SK-N-SH treated with all-trans-retinoic acid at 6 μM for 48 hours (cell line): ENCODE data around the gene ARSK.
A peak's percentile ranks its signal among the peaks of the same experiment; 100 is the strongest.
"Not testable (repeated sequence)": the region's sequence is repeated elsewhere in the genome, so short reads cannot be mapped to it uniquely, and the experiment has no call there.

ENCODE experiments used
- ATAC-seq: fragments of 200-7000 bp; cut with Tn5 transposase; 3 replicates; pipeline ENCODE4 v1.9.1; 2020; ENCODE audit warnings: mild to moderate bottlenecking, moderate library complexity
- ARNTL ChIP-seq: fragments of 450-650 bp; formaldehyde crosslinking; IDR thresholded peaks from 2 replicates; pipeline ENCODE4 v1.5.0; 2020; ENCODE audit warnings: low read depth, mild to moderate bottlenecking, moderate library complexity, borderline replicate concordance
- BACH2 ChIP-seq: fragments of 250-450 bp; sonication (Bioruptor Pico); IDR thresholded peaks from 2 replicates; pipeline ENCODE4 v1.9.0; 2021; ENCODE audit warnings: mild to moderate bottlenecking, borderline replicate concordance
- CSDC2 ChIP-seq: fragments of 250-450 bp; sonication (Bioruptor Pico); IDR thresholded peaks from 2 replicates; pipeline ENCODE4 v1.5.0; 2020; ENCODE audit warnings: mild to moderate bottlenecking, moderate library complexity
- ESRRG ChIP-seq: fragments of 250-450 bp; sonication (Bioruptor Pico); IDR thresholded peaks from 2 replicates; pipeline ENCODE4 v1.6.1; 2021; ENCODE audit warnings: mild to moderate bottlenecking
- GLIS3 ChIP-seq: fragments of 250-450 bp; sonication (Bioruptor Pico); IDR thresholded peaks from 2 replicates; pipeline ENCODE4 v1.5.0; 2020; ENCODE audit warnings: mild to moderate bottlenecking, moderate library complexity
- ISL1 ChIP-seq: fragments of 250-450 bp; sonication (Bioruptor Pico); IDR thresholded peaks from 2 replicates; pipeline ENCODE4 v2.1.2; 2022; ENCODE audit warnings: mild to moderate bottlenecking, moderate library complexity
- OSR1 ChIP-seq: fragments of 250-450 bp; sonication (Bioruptor Pico); IDR thresholded peaks from 2 replicates; pipeline ENCODE4 v1.8.0; 2022; ENCODE audit warnings: moderate library complexity, mild to moderate bottlenecking, inconsistent platforms
- PATZ1 ChIP-seq: fragments of 250-450 bp; sonication (Bioruptor Pico); IDR thresholded peaks from 2 replicates; pipeline ENCODE4 v1.8.0; 2020; ENCODE audit warnings: mild to moderate bottlenecking, moderate library complexity, borderline replicate concordance
- POU6F1 ChIP-seq: fragments of 250-450 bp; sonication (Bioruptor Pico); IDR thresholded peaks from 2 replicates; pipeline ENCODE4 v1.8.0; 2021; ENCODE audit warnings: low read depth, mild to moderate bottlenecking, moderate library complexity, borderline replicate concordance
- PPARA ChIP-seq: fragments of 250-450 bp; sonication (Bioruptor Pico); IDR thresholded peaks from 2 replicates; pipeline ENCODE4 v1.5.0; 2020; ENCODE audit warnings: mild to moderate bottlenecking, borderline replicate concordance
- SNAI2 ChIP-seq: fragments of 250-450 bp; sonication (Bioruptor Pico); IDR thresholded peaks from 2 replicates; pipeline ENCODE4 v1.5.0; 2020; ENCODE audit warnings: mild to moderate bottlenecking, moderate library complexity
- TCF4 ChIP-seq: fragments of 250-450 bp; sonication (Bioruptor Pico); IDR thresholded peaks from 2 replicates; pipeline ENCODE4 v1.8.0; 2021; ENCODE audit warnings: mild to moderate bottlenecking, moderate library complexity, borderline replicate concordance
- TOX ChIP-seq: fragments of 250-450 bp; sonication (Bioruptor Pico); IDR thresholded peaks from 2 replicates; pipeline ENCODE4 v1.8.0; 2021; ENCODE audit warnings: mild to moderate bottlenecking, moderate library complexity, borderline replicate concordance
- ZC3H10 ChIP-seq: fragments of 250-450 bp; sonication (Bioruptor Pico); IDR thresholded peaks from 2 replicates; pipeline ENCODE4 v1.5.1; 2021; ENCODE audit warnings: mild to moderate bottlenecking, moderate library complexity
- ZFP3 ChIP-seq: fragments of 250-450 bp; sonication (Bioruptor Pico); IDR thresholded peaks from 2 replicates; pipeline ENCODE4 v1.5.0; 2020; ENCODE audit warnings: mild to moderate bottlenecking, moderate library complexity
- ZFP30 ChIP-seq: fragments of 450-650 bp; formaldehyde crosslinking; IDR thresholded peaks from 2 replicates; pipeline ENCODE4 v1.5.0; 2022; ENCODE audit warnings: mild to moderate bottlenecking, moderate library complexity
- ZNF565 ChIP-seq: fragments of 450-650 bp; formaldehyde crosslinking; conservative IDR thresholded peaks from 2 replicates; pipeline ENCODE4 v1.5.0; 2020; ENCODE audit warnings: low read depth, mild to moderate bottlenecking, moderate library complexity
- ZNF70 ChIP-seq: fragments of 450-650 bp; formaldehyde crosslinking; IDR thresholded peaks from 2 replicates; pipeline ENCODE4 v1.5.0; 2020; ENCODE audit warnings: mild to moderate bottlenecking, moderate library complexity
- ZNF8 ChIP-seq: fragments of 450-650 bp; formaldehyde crosslinking; IDR thresholded peaks from 2 replicates; pipeline ENCODE4 v1.5.0; 2020; ENCODE audit warnings: mild to moderate bottlenecking, moderate library complexity
- TF ChIP-seq, protein P1 (sequence below): fragments of 250-450 bp; sonication (Bioruptor Pico); IDR thresholded peaks from 2 replicates; pipeline ENCODE4 v1.5.1; 2021; ENCODE audit warnings: mild to moderate bottlenecking, moderate library complexity
- TF ChIP-seq, protein P2 (sequence below): fragments of 250-450 bp; sonication (Bioruptor Pico); IDR thresholded peaks from 2 replicates; pipeline ENCODE4 v1.5.1; 2020; ENCODE audit warnings: low read depth, mild to moderate bottlenecking, moderate library complexity

The ARSK gene

DNA sequence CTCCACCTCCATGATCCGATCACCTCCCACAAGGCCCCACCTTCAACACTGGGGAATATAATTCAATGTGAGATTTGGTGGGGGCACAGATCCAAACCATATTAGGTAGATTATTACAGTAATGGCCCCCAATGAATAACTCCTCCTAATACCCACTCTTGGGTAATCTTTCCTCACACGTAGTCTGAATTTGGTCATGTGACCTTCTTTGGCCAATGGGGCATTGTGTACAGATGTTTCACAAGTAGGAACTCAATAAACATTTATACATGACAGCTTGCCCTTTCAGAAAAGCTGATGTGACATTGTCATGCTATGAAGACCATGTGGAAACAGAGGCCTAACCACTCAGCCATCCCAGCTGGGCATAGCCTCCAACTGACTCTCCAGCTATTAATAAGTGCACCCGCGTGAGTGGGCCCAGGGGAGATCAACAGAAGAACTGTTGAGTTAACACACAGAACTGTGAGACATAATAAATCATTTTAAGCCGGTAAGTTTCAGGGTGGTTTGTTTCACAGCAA is 75.6 kb downstream of the ARSK start:
- no peak for ATAC-seq

DNA sequence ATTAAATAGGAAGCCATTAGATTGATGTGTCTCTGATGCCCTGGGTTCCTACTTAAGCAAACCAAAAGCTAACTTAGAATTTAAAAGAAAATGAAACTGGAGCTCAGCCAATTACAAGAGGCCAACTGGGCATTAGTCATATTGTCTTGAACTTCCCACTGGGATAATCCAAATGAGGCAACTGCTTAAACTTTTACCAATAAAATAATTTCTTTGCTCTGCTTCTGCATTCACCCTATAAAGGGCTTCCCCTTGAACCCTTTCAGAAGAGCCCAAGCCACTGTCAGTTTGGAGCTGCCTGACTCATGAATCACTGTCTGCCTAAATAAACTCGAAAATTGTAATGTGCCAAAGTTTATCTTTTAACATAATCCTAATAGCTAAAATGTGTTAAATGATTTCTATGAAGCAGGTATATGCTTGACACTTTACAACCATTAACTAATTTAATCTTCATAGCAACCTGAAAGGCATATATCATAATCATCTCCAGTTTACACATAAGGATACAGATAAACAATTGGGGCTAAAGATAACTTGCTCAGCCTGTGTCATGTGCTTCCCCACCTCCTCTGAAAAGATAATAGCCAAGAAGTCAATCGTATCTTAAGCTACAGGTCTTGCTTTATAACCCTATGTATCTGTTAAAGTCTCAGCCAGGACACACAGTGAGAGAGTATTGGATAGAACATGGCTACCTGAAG is 76.5 kb downstream of the ARSK start:
- TF ChIP-seq TCF4 (CRISPR knock-in tag) (no peak), POU6F1 (CRISPR knock-in tag) (no peak), GLIS3 (no peak), ISL1 (CRISPR knock-in tag) (no peak), PPARA (no peak), PATZ1 (CRISPR knock-in tag) (no peak), CSDC2 (CRISPR knock-in tag) (no peak), ZC3H10 (CRISPR knock-in tag) (no peak)
- peak; percentile 68 for ATAC-seq

More for the DNA sequence above, 75.6 kb downstream of the ARSK start:
- TF ChIP-seq TCF4 (CRISPR knock-in tag) (no peak), OSR1 (CRISPR knock-in tag) (no peak), ZC3H10 (CRISPR knock-in tag) (no peak), SNAI2 (CRISPR knock-in tag) (no peak), TOX (no peak), ARNTL (CRISPR knock-in tag) (no peak), BACH2 (no peak), ZNF565 (CRISPR knock-in tag) (no peak), POU6F1 (CRISPR knock-in tag) (no peak), ESRRG (no peak), ISL1 (CRISPR knock-in tag) (no peak), ZNF8 (no peak), GLIS3 (no peak), ZFP3 (CRISPR knock-in tag) (no peak), PPARA (no peak)
- TF ChIP-seq, protein P1, sequence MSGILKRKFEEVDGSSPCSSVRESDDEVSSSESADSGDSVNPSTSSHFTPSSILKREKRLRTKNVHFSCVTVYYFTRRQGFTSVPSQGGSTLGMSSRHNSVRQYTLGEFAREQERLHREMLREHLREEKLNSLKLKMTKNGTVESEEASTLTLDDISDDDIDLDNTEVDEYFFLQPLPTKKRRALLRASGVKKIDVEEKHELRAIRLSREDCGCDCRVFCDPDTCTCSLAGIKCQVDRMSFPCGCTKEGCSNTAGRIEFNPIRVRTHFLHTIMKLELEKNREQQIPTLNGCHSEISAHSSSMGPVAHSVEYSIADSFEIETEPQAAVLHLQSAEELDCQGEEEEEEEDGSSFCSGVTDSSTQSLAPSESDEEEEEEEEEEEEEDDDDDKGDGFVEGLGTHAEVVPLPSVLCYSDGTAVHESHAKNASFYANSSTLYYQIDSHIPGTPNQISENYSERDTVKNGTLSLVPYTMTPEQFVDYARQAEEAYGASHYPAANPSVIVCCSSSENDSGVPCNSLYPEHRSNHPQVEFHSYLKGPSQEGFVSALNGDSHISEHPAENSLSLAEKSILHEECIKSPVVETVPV (CRISPR knock-in tag): no peak
- TF ChIP-seq, protein P2, sequence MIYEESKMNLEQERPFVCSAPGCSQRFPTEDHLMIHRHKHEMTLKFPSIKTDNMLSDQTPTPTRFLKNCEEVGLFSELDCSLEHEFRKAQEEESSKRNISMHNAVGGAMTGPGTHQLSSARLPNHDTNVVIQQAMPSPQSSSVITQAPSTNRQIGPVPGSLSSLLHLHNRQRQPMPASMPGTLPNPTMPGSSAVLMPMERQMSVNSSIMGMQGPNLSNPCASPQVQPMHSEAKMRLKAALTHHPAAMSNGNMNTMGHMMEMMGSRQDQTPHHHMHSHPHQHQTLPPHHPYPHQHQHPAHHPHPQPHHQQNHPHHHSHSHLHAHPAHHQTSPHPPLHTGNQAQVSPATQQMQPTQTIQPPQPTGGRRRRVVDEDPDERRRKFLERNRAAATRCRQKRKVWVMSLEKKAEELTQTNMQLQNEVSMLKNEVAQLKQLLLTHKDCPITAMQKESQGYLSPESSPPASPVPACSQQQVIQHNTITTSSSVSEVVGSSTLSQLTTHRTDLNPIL (CRISPR knock-in tag): no peak

GRCh38 chr5:95631991-95632675 is 77.2 kb downstream of the ARSK start:
- TF ChIP-seq ARNTL (CRISPR knock-in tag): no peak
- TF ChIP-seq BACH2: no peak
- TF ChIP-seq ZFP3 (CRISPR knock-in tag): no peak
- no peak for TF ChIP-seq OSR1 (CRISPR knock-in tag)
- TF ChIP-seq ZNF565 (CRISPR knock-in tag): no peak
- no peak for TF ChIP-seq ZFP30
- TF ChIP-seq ZNF70 (CRISPR knock-in tag): no peak
- ATAC-seq: peak; percentile 73

DNA sequence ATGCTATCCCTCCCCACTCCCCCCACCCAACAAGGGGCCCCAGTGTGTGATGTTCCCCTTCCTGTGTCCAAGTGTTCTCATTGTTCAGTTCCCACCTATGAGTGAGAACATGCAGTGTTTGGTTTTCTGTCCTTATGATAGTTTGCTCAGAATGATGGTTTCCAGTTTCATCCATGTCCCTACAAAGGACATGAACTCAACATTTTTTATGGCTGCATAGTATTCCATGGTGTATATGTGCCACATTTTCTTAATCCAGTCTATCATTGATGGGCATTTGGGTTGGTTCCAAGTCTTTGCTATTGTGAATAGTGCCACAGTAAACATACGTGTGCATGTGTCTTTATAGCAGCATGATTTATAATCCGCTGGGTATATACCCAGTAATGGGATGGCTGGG is 78.0 kb downstream of the ARSK start:
- ATAC-seq: not testable (repeated sequence)
